ENCODE measurements around the gene PPT2. TPM values are rescaled to one million over a fixed set of nuclear protein-coding genes. Genes with fewer than 3 reads are reported as not detected.

Gene PPT2
- total and polyA plus RNA-seq, 2 of the 8 experiments (the other 6 are each of a cell fraction or from before 2014, with no cell fraction given), result 24.1 to 39.5 TPM

DNA sequence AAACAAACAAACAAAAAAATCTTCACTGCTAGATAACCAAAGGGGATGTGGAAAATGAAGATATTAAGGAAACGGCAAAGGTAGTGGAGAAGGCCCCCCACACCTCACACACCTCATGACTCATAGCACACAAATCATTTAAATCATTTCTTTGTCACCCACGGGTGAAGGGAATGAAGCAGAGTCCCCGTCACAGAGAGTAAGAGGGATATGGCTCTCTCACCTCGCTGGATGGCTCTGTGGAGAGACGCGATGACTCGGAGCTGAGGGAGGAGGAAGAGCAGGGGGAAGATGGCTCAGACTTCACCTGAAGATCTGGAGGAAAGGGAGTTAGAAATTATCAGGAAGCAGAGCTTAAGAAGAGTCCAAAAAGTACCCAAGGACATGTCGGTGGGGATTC is 27.1 kb upstream of the PPT2 start (continued):
- TF ChIP-seq YY1 (IDR thresholded peaks at IDR 0.05; ENCODE audit: low read depth, low read length), result no peak

Data from H1 (cell line).